ENCODE data around the gene ULBP3.

DNA sequence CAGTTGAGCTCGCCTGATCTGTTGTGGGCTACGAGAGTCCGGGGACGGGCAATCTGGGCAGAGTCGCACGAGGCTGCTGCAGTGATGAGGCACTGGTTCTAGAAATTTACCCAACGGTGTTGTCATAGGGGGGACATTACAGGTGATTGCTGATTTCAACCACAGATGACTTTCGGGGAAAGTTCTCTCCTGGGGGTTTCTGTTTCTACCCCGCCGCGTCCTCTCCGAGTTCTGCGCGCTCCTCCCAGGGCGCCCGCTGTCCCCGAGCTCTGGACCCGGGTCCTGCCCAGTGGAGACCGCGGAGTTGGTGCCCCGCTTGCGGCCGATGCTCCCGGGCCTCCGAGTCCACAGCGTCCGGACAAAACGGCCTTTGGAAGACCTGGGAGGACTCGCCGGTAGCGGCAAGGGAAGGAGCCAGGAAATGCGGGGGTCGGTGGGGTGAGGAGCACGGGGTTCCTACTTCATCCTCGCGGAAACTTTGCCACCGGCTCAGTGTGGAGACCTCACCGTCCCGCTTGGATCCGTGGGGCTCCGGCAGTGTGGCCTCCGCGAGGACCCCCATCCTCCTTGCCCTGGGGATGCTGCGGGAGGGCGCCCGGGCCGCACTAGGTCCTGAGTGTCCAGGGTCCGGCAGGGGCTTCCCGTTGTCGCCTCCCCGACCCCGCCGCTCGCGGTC, 31.3 kb downstream of the ULBP3 start:
- TF ChIP-seq, protein P1, sequence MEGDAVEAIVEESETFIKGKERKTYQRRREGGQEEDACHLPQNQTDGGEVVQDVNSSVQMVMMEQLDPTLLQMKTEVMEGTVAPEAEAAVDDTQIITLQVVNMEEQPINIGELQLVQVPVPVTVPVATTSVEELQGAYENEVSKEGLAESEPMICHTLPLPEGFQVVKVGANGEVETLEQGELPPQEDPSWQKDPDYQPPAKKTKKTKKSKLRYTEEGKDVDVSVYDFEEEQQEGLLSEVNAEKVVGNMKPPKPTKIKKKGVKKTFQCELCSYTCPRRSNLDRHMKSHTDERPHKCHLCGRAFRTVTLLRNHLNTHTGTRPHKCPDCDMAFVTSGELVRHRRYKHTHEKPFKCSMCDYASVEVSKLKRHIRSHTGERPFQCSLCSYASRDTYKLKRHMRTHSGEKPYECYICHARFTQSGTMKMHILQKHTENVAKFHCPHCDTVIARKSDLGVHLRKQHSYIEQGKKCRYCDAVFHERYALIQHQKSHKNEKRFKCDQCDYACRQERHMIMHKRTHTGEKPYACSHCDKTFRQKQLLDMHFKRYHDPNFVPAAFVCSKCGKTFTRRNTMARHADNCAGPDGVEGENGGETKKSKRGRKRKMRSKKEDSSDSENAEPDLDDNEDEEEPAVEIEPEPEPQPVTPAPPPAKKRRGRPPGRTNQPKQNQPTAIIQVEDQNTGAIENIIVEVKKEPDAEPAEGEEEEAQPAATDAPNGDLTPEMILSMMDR (IDR thresholded peaks at IDR 0.05) = no peak
- TF ChIP-seq POLR2A (IDR thresholded peaks at IDR 0.05) = no peak
